ENCODE data around the gene CACTIN. TPM values are rescaled to one million over a fixed set of nuclear protein-coding genes. Genes with fewer than 3 reads are reported as not detected.

The CACTIN gene
- total RNA-seq, 3 donors from 2014 or later, result 21.8 to 30.5 (median 27.5) TPM

- intact Hi-C loops (cut with DNase I; ENCODE audit: low total_unique reads), result no loop called here
- H3K4me3 ChIP-seq, result no peak overlapping the region
- no peak for DNase-seq (ENCODE audit: low spot score in 2 of 2)
- peaks cover 0 to 5% of the 10 kb centered on the region in 2 donors for H3K4me1 ChIP-seq
- H3K9me3 ChIP-seq, result no peaks in the 10 kb centered on the region
- H3K27ac ChIP-seq, result no peak overlapping the region
- TF ChIP-seq POLR2A (IDR thresholded peaks at IDR 0.05) (no peak), POLR2AphosphoS5 (IDR thresholded peaks at IDR 0.05) (no peak)
- TF ChIP-seq, protein P1, sequence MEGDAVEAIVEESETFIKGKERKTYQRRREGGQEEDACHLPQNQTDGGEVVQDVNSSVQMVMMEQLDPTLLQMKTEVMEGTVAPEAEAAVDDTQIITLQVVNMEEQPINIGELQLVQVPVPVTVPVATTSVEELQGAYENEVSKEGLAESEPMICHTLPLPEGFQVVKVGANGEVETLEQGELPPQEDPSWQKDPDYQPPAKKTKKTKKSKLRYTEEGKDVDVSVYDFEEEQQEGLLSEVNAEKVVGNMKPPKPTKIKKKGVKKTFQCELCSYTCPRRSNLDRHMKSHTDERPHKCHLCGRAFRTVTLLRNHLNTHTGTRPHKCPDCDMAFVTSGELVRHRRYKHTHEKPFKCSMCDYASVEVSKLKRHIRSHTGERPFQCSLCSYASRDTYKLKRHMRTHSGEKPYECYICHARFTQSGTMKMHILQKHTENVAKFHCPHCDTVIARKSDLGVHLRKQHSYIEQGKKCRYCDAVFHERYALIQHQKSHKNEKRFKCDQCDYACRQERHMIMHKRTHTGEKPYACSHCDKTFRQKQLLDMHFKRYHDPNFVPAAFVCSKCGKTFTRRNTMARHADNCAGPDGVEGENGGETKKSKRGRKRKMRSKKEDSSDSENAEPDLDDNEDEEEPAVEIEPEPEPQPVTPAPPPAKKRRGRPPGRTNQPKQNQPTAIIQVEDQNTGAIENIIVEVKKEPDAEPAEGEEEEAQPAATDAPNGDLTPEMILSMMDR (IDR thresholded peaks at IDR 0.05), result no peak
- no peaks in the 10 kb centered on the region for H3K27me3 ChIP-seq
- H3K36me3 ChIP-seq, result peaks cover 9% of the 10 kb centered on the region
These were observed 14.7 kb downstream of the CACTIN start for GRCh38 chr19:3611841-3612240.

DNA sequence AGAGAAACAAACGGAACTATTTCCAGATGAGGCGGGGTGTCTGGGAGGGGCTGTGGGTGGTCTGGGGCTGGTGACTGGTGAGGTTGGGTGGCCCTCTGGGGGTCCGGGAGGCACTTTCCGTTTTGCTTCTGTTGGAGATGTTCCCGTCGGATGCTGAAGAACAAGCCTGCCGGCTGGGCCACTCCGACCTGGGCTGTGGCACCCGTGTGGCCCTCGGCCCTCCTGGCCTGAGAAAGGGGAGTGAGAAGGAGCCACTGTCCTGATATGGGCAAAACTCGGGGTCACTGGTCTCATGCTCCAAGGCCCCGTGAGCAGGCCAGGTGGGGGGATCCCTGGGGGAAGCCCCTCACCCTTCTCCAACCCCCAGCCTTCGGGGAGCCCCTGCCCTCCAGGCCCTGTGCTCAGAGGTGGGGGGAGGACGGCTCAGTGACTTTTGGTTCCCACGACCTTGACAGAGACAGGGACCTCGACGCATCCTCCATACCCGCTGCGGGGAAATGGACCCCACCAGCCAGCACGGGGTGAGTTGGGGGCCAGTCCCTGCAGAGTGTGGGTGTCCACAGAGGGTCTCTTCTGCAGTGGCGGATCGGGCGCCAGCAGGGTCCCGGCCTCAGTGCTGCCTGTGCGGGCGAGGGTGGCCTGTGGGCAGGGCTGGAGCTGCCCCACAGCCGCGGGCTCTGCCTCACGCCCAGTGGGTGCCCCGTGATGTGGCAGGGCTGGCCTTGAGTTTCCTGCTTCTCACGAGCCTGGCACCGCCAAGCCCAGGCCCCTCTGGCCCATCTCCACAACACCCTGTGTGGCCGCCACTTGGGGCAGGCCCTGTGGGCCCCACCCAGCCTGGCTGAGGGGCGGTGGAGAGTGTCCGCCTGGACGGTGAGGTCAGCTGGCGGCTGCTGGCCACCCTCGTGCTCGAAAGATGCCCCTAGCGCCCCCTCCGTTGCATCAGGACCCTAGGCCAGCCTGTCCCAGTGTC is 15.6 kb downstream of the CACTIN start:
- Histone ChIP-seq H3K36me3 (peaks cover 9% of the 10 kb centered on the region), H3K27ac (no peak overlapping the region), H3K9me3 (no peaks in the 10 kb centered on the region), H3K4me1 (peaks cover 0 to 7% of the 10 kb centered on the region in 2 donors), H3K4me3 (no peak overlapping the region), H3K27me3 (no peaks in the 10 kb centered on the region)
- intact Hi-C loops (cut with DNase I; ENCODE audit: low total_unique reads), result no loop called here
- DNase-seq (ENCODE audit: low spot score in 2 of 2), result no peak
- TF ChIP-seq POLR2AphosphoS5 (IDR thresholded peaks at IDR 0.05), result no peak
- TF ChIP-seq, protein P1 (IDR thresholded peaks at IDR 0.05), result no peak
- no peak for TF ChIP-seq POLR2A (IDR thresholded peaks at IDR 0.05)

DNA sequence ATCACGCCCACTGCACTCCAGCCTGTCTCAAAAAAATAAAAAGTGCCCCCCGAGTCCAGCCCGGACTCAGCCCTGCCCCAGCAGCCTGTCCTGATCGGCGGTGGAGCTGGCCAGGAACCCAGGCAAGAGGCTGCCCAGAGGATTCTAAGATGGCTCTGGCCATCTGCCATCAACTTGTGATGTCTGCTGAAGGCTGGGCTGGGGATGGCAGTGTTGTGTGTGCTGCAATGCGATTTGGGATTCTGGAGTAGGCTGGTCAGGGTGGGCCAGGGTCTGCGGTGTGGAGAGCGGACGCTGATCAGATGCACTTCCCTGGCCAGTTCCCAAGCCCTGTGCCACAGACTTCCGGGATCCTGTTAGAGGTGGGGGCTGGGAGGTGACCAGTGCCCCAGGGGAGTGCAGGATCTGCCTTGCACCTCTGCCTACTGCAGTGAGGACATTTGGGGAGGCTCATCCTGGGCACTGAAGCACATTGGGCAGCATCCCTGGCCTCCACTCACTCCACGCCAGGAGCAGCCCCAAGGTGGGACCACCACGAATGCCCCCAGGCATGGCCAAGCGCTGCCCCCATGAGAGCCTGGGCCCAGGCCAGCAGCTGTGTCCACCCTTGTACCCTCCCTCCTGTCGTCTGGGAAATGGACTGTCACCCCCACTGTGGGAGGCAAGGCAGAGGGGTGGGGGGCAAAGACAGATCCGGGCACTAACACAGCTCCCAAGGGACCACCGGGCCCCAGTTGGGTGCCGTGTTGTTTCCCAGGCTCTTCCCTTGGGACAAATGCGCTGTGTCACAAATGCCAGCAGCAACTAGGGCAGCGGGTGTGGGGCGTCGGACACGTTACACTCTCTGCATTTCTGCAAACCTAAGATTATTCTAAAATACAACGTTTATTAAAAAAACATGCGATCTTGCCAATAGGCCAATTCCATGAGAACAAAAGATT is 16.5 kb downstream of the CACTIN start:
- no peak overlapping the region for H3K4me3 ChIP-seq
- no peaks in the 10 kb centered on the region for H3K9me3 ChIP-seq
- intact Hi-C loops (cut with DNase I; ENCODE audit: low total_unique reads), result no loop called here
- H3K4me1 ChIP-seq, result peaks cover 0 to 7% of the 10 kb centered on the region in 2 donors
- TF ChIP-seq, protein P1 (IDR thresholded peaks at IDR 0.05), result no peak
- TF ChIP-seq POLR2AphosphoS5 (IDR thresholded peaks at IDR 0.05), result no peak
- TF ChIP-seq POLR2A (IDR thresholded peaks at IDR 0.05), result no peak
- H3K27ac ChIP-seq, result peak overlapping the region in 1 of 2 donors; percentile 73
- H3K36me3 ChIP-seq, result peaks cover 9% of the 10 kb centered on the region
- no peak for DNase-seq (ENCODE audit: low spot score in 2 of 2)
- no peaks in the 10 kb centered on the region for H3K27me3 ChIP-seq

DNA sequence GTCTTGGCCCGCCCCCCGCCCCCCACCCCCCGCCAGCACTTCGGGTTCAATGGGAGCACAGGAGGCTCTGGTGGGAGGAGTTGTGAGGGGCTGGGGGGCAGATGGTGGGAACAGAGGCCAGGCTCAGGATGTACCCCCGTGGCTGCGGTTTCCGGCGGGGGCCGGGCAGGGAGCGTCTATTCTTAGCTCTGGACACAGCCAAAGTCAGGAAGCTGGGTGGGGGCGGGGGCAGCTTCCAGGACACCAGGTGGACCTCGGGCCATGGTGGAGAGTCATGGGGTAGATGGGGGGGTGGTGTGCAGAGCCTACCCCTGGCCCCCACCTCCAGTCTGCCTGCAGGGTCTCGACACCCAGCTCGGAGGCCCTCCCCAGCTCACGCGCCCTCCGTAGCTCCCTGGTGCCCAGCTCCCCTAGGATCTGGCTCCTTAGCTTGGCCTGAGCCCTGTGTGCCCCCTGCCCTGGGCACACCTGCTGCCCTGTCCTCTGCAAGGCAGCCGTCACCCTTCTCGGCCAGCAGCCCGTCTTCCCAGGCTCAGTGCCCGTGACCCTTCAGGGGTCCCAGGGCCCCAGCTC is 17.8 kb downstream of the CACTIN start:
- H3K27ac ChIP-seq, result peak overlapping the region in 1 of 2 donors; percentile 73
- H3K27me3 ChIP-seq, result no peaks in the 10 kb centered on the region
- peaks cover 9% of the 10 kb centered on the region for H3K36me3 ChIP-seq
- no peak for DNase-seq (ENCODE audit: low spot score in 2 of 2)
- peaks cover 0 to 7% of the 10 kb centered on the region in 2 donors for H3K4me1 ChIP-seq
- TF ChIP-seq POLR2AphosphoS5 (IDR thresholded peaks at IDR 0.05) (no peak), POLR2A (IDR thresholded peaks at IDR 0.05) (no peak)
- TF ChIP-seq, protein P1 (IDR thresholded peaks at IDR 0.05), result no peak
- H3K4me3 ChIP-seq, result no peak overlapping the region
- intact Hi-C loops (cut with DNase I; ENCODE audit: low total_unique reads), result no loop called here
- no peaks in the 10 kb centered on the region for H3K9me3 ChIP-seq
